ENCODE measurements around the gene SLK.

Gene SLK

DNA sequence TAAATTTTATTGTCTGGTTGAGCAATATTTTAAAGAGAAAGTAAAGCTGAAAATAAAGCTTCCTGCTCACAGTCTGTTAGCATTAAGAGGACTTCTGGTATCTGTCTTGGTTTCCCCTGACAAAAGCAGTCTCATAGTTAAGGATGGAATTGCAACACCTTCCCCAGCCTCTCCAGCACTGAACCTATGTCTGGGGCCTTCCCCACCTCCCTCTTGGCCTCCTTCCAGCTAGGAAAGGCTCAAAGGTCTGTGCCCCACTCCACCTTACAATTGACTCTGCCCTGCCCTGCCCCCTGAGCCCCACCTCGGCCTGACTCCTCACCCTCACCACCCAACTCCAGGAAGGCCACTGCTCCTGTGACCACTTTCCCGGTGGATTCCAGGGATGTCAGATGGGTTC, 85.5 kb downstream of the SLK start:
- DNase-seq (ENCODE audit: low read depth in 2 of 2) = no peak

DNA sequence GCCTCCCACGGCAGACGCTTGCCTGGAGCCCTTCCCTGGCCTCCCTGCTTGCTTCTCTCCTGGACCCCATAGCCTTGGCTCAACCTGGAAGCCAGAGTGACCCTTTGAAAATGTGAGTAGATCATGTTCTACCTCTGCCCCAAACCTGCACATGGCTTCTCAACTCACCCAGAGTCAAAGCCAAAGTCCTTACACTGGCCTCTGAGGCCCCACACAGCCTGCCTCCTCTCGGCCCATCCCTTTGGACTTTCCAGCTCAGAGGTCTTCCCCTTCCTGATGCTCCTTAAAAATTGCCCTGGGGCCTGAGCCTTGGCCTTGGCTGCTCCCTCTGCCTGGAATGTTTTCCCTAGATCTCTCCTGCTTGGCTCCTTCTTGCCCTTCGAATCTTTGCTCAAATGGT, 86.3 kb downstream of the SLK start:
- no peak for DNase-seq (ENCODE audit: low read depth in 2 of 2)

- no peak for DNase-seq (ENCODE audit: low read depth in 2 of 2)
Observed at GRCh38 chr10:104054430-104054829, 87.5 kb downstream of the SLK start.

- DNase-seq (ENCODE audit: low read depth in 2 of 2) = no peak
Observed at GRCh38 chr10:104056619-104057273, 89.8 kb downstream of the SLK start.

- no peak for DNase-seq (ENCODE audit: low read depth in 2 of 2)
Observed at GRCh38 chr10:104057717-104058116, 90.8 kb downstream of the SLK start.

GRCh38 chr10:104059364-104059763, 92.4 kb downstream of the SLK start:
- no peak for DNase-seq (ENCODE audit: low read depth in 2 of 2)

- DNase-seq (ENCODE audit: low read depth in 2 of 2) = no peak
Observed at GRCh38 chr10:104061196-104061595, 94.3 kb downstream of the SLK start.

- no peak for DNase-seq (ENCODE audit: low read depth in 2 of 2)
Observed at GRCh38 chr10:104065748-104066147, 98.8 kb downstream of the SLK start.

DNA sequence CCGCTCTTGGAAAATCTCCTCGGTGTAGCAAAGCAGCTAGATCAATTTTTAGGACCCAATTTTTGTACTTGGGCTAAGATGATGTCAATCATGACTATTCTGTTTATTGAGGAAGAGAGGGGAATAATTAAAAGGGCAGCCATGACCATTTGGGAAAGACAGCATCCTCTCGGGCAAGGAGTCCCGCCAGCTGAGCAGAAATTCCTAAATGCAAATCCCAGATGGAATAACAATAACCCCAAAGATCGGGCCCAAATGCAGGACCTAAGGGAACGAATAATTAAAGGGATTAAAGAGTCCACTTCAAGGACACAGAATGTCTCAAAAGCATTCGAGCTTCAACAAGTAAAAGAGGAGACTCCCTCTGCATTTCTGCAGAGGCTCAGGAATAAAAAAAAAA, 100.0 kb downstream of the SLK start:
- no peak for DNase-seq (ENCODE audit: low read depth in 2 of 2)

- no peak for DNase-seq (ENCODE audit: low read depth in 2 of 2)
Observed at GRCh38 chr10:104067525-104067924, 100.6 kb downstream of the SLK start.

- DNase-seq (ENCODE audit: low read depth in 2 of 2) = no peak
Observed at GRCh38 chr10:104069613-104070012, 102.7 kb downstream of the SLK start.

GRCh38 chr10:104072786-104073185, 105.8 kb downstream of the SLK start:
- no peak for DNase-seq (ENCODE audit: low read depth in 2 of 2)

DNA sequence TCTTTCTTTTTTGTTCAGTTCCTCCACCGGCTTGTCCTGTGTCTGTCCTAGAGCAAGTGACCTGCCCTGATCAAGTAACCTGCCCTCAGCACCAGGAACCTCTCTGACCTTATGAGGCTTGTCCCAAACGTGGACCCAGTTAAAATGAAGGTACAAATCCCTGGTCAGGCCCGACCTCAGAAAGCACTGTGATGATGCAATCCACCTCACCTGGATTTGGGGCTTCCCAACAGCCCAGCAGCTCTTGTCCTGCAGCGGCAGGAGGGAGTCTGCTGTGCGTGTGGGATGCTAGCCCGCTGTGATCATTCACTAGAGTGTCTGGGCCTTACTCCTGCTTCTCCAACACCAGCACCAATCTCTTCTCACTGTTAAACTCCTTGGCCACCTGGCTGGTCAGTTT, 107.6 kb downstream of the SLK start:
- DNase-seq (ENCODE audit: low read depth in 2 of 2) = no peak

DNA sequence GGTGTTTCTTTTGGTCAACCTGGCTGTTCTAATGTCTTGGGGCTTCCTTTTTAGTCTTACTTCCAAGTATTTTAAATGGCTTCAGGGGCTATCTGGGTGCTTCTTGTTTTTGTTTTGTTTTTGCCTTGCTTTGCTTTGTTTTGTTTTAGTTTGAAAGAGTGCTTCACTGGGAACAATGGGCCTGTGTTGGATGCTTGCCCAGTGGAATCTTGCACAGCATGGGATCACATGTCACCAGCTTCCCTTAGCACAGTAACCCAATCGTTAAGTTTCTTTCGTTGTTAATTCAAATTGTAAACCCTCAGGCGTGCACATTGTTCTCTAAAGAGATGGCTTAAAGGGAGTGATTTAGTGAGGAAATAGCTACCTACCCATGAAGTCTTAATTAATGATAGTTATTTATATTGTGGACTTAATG, 109.8 kb downstream of the SLK start:
- DNase-seq (ENCODE audit: low read depth in 2 of 2) = no peak

GRCh38 chr10:104077247-104077646, 110.3 kb downstream of the SLK start:
- no peak for DNase-seq (ENCODE audit: low read depth in 2 of 2)

DNA sequence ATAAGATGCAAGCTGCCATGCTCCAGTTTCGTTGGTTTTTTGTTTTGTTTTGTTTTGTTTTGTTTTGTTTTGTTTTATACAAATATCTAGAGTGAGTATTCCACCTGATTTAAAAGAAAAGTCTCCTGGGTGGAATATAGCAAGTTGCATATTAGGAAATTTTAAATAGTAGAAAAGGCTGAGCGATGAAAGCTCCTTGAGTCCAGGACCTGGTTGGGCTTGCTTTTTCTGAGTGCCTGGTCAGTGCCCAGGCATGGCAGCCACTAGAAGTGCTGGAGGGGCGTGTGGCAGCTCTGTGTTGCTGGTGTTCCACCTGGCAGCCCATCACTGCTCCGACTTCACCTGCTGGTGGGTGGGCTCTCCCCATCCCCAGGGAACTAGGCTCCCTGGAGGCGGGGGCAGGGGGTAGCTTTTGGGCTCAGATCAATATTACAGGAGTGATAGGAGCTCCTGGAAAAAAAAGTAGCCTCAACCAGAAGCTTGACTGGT, 110.8 kb downstream of the SLK start:
- DNase-seq (ENCODE audit: low read depth in 2 of 2) = no peak

All from stimulated activated CD8-positive, alpha-beta memory T cell treated with anti-CD3 and anti-CD28 coated beads, Interleukin-7, amount 100 ng/mL, for 1 hour (primary cell).